HL-60 (cell line): ENCODE results near the gene PTPRB.
"Not testable (repeated sequence)": the region's sequence is repeated elsewhere in the genome, so short reads cannot be mapped to it uniquely, and the experiment has no call there.

Source experiments
- DNase-seq, 2 experiments: peaks; one replicate each; pipeline ENCODE4 v3.0.0-alpha.2; 2010 to 2020; ENCODE audit warnings: low read depth in 1 of 2, low spot score in 1 of 2
- H3K27ac ChIP-seq: fragments of 250-450 bp; sonication (Bioruptor Pico); replicated peaks from 2 replicates; pipeline ENCODE4 v1.5.1; 2020; ENCODE audit warnings: mild to moderate bottlenecking, moderate library complexity
- H3K27me3 ChIP-seq: fragments of 250-450 bp; sonication (Bioruptor Pico); 2 replicates; pipeline ENCODE4 v1.5.1; 2021; ENCODE audit warnings: mild to moderate bottlenecking, moderate library complexity; ENCODE audit not compliant: insufficient read depth, poor library complexity, severe bottlenecking
- H3K4me3 ChIP-seq: replicated peaks from 2 replicates; pipeline ENCODE4 v1.5.1; 2011; ENCODE audit warnings: mild to moderate bottlenecking, control low read depth, low read length; ENCODE audit not compliant: insufficient read depth
- GABPA ChIP-seq: IDR thresholded peaks from 2 replicates; pipeline ENCODE4 v1.6.1; 2012; ENCODE audit warnings: low read depth
- POLR2AphosphoS5 ChIP-seq: IDR thresholded peaks from 2 replicates; pipeline ENCODE4 v1.6.1; 2012; ENCODE audit warnings: low read depth
- REST ChIP-seq: IDR thresholded peaks from 2 replicates; pipeline ENCODE4 v1.6.1; 2012; ENCODE audit warnings: low read depth; ENCODE audit not compliant: insufficient replicate concordance
- SPI1 ChIP-seq: IDR thresholded peaks from 2 replicates; pipeline ENCODE4 v1.6.1; 2012; ENCODE audit warnings: low read depth, mild to moderate bottlenecking, borderline replicate concordance
- TF ChIP-seq, protein P1 (sequence below): IDR thresholded peaks from one replicate; pipeline ENCODE4 v1.5.1; 2011; ENCODE audit warnings: low read length, control low read depth, inconsistent platforms; ENCODE audit not compliant: insufficient read depth

Gene PTPRB

DNA sequence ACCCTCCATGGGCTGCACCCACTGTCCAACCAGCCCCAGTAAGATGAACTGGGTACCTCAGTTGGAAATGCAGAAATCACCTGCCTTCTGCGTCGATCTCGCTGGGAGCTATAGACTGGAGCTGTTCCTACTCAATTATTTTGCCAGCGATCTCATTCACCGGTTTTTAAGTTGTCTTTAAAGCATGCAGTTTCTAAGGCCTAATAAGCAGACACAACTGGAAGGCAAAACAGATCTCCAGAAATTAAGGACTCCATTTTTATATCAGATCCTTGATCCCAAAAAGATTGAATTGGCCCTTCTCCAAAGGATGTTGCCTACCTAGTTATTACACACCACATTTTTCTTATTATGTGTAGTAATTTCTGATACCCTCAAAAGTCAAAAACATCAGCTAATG, 139.7 kb downstream of the PTPRB start:
- no peak for TF ChIP-seq SPI1
- no peak for TF ChIP-seq POLR2AphosphoS5
- no peak for DNase-seq
- no peaks in the 10 kb centered on the region for H3K27me3 ChIP-seq
- H3K27ac ChIP-seq, result no peak overlapping the region
- no peak overlapping the region for H3K4me3 ChIP-seq

GRCh38 chr12:70492904-70493303, 144.3 kb downstream of the PTPRB start:
- DNase-seq, H3K27me3 ChIP-seq, H3K4me3 ChIP-seq, H3K27ac ChIP-seq: not testable (repeated sequence)
- peak; percentile 86 for TF ChIP-seq SPI1

DNA sequence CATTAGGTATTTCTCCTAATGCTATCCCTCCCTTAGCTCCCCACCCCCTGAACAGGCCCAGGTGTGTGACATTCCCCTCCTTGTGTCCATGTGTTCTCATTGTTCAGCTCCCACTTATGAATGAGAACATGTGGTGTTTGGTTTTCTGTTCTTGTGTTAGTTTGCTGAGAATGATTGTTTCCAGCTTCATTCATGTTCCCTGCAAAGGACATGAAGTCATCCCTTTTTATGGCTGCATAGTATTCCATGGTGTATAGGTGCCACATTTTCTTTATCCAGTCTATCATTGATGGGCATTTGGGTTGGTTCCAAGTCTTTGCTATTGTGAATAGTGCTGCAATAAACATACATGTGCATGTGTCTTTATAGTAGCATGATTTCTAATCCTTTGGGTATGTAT, 146.3 kb downstream of the PTPRB start:
- not testable (repeated sequence) for H3K27me3 ChIP-seq, H3K4me3 ChIP-seq, DNase-seq, H3K27ac ChIP-seq

DNA sequence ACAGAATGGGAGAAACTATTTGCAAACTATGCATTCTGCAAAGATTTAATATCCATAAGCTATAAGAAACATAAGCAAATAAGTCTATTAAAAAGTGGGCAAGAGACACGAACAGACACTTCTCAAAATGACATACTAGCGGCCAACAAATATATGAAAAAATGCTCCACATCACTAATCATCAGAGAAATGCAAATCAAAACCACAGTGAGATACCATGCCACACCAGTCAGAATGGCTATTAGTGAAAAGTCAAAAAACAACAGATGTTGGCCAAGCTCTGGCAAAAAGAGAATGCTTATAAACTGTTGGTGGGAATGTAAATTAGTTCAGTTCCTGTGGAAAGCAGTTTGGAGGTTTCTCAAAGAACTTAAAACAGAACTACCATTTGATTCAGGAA, 149.8 kb downstream of the PTPRB start:
- TF ChIP-seq REST, result no peak

DNA sequence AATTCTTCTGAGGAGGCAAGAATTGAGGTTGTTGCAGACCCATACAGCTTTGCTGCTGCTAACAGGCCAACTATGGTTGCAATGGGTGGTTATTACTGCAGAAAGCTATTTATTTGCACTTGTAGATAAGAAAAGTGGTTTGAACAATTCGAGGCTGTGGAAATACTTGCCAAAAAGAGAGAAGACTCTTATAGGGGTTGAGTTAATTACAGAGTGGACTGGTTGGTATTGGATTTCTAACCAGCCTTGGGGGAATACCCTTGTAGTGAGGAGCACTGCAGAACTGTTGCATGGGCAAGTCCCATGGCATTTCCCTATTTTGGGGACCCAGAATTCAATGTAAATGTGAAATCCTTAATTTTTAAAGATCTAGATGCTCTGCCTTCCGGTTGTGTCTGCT, 150.6 kb downstream of the PTPRB start:
- no peak overlapping the region for H3K4me3 ChIP-seq
- no peaks in the 10 kb centered on the region for H3K27me3 ChIP-seq
- TF ChIP-seq, protein P1, sequence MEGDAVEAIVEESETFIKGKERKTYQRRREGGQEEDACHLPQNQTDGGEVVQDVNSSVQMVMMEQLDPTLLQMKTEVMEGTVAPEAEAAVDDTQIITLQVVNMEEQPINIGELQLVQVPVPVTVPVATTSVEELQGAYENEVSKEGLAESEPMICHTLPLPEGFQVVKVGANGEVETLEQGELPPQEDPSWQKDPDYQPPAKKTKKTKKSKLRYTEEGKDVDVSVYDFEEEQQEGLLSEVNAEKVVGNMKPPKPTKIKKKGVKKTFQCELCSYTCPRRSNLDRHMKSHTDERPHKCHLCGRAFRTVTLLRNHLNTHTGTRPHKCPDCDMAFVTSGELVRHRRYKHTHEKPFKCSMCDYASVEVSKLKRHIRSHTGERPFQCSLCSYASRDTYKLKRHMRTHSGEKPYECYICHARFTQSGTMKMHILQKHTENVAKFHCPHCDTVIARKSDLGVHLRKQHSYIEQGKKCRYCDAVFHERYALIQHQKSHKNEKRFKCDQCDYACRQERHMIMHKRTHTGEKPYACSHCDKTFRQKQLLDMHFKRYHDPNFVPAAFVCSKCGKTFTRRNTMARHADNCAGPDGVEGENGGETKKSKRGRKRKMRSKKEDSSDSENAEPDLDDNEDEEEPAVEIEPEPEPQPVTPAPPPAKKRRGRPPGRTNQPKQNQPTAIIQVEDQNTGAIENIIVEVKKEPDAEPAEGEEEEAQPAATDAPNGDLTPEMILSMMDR, result no peak
- TF ChIP-seq GABPA (no peak), SPI1 (no peak), POLR2AphosphoS5 (no peak), REST (no peak)
- no peak for DNase-seq
- H3K27ac ChIP-seq, result no peak overlapping the region

More for the DNA sequence above, 149.8 kb downstream of the PTPRB start:
- no peak overlapping the region for H3K4me3 ChIP-seq
- no peaks in the 10 kb centered on the region for H3K27me3 ChIP-seq
- no peak overlapping the region for H3K27ac ChIP-seq
- DNase-seq, result no peak

- Histone ChIP-seq H3K27me3 (no peaks in the 10 kb centered on the region), H3K4me3 (no peak overlapping the region), H3K27ac (no peak overlapping the region)
- DNase-seq, result no peak
- TF ChIP-seq POLR2AphosphoS5 (no peak), REST (no peak), SPI1 (no peak), GABPA (no peak)
- TF ChIP-seq, protein P1, result no peak
These were observed 151.5 kb downstream of the PTPRB start for GRCh38 chr12:70485704-70486103.
